Measurements from ENCODE around the gene CTSA. TPM values are rescaled to one million over a fixed set of nuclear protein-coding genes. Genes with fewer than 3 reads are reported as not detected.
"Not testable (repeated sequence)": the region's sequence is repeated elsewhere in the genome, so short reads cannot be mapped to it uniquely, and the experiment has no call there.

CTSA gene
- total RNA-seq, 1 experiment from 2014 or later: 282 TPM

DNA sequence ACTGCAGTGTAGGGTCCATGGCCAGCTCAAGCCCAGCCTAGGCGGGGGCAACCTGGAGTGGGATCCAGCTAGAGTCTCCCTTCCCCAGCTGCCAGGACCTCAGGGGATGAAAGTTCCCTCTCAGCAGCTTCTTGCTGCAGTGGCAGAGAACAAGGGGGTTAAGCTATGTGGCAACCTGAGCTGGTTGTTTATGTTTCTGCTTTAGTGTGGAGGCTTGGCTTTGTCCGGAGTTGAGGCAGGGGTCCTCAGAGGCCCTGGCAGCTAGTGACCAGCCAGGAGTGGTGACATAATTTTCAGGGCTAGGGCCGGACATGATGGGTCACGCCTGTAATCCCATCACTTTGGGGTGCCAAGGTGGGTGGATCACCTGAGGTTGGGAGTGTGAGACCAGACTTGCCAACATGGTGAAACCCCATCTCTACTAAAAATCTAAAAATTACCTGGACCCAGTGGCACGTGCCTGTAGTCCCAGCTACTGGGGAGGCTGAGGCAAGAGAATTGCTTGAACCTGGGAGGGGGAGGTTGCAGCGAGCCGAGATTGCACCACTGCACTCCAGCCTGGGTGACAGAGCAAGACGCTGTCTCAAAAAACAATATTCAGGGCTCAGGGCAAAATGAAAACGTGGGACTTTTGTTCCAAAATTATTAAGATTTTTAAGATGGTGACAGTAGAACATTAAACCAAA is 34.8 kb downstream of the CTSA start:
- no peaks in the 10 kb centered on the region for H3K36me3 Mint-ChIP-seq (ENCODE audit: insufficient read depth, unreplicated experiment)
- H3K27me3 Mint-ChIP-seq (ENCODE audit: insufficient read depth, unreplicated experiment): no peaks in the 10 kb centered on the region
- TF ChIP-seq, protein P1, sequence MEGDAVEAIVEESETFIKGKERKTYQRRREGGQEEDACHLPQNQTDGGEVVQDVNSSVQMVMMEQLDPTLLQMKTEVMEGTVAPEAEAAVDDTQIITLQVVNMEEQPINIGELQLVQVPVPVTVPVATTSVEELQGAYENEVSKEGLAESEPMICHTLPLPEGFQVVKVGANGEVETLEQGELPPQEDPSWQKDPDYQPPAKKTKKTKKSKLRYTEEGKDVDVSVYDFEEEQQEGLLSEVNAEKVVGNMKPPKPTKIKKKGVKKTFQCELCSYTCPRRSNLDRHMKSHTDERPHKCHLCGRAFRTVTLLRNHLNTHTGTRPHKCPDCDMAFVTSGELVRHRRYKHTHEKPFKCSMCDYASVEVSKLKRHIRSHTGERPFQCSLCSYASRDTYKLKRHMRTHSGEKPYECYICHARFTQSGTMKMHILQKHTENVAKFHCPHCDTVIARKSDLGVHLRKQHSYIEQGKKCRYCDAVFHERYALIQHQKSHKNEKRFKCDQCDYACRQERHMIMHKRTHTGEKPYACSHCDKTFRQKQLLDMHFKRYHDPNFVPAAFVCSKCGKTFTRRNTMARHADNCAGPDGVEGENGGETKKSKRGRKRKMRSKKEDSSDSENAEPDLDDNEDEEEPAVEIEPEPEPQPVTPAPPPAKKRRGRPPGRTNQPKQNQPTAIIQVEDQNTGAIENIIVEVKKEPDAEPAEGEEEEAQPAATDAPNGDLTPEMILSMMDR (IDR thresholded peaks at IDR 0.05; ENCODE audit: insufficient read depth in 1 of 2, low read depth in 1 of 2, low read length in 1 of 2, severe bottlenecking in 1 of 2, unreplicated experiment in 1 of 2): no peak
- H3K9me3 Mint-ChIP-seq (ENCODE audit: unreplicated experiment): no peaks in the 10 kb centered on the region
- H3K4me1 ChIP-seq: peaks cover 34% of the 10 kb centered on the region
- CTCF ChIA-PET: interaction anchor here (0.7 to 2.9 kb wide), 3 partner anchors 18 to 36 kb away, joined by 3 to 17 read pairs (median 3); partner anchors contain the start of gene CTSA
- intact Hi-C loops (cut with micrococcal nuclease; ENCODE audit: unreplicated experiment): no loop called here
- no TSS peak for BruUV-seq (replicated peaks)
- no peak overlapping the region for H3K4me3 Mint-ChIP-seq (ENCODE audit: unreplicated experiment)
- no peaks in the 10 kb centered on the region for H3K9me3 ChIP-seq
- no peak for DNase-seq
- no peak overlapping the region for H3K4me3 ChIP-seq (ENCODE audit: low read depth, low read length)
- no peaks in the 10 kb centered on the region for H3K27me3 ChIP-seq (replicated peaks; ENCODE audit: control insufficient read depth, insufficient read depth, low read length)
- H3K27ac Mint-ChIP-seq (ENCODE audit: unreplicated experiment): peak overlapping the region; percentile 25
- H3K36me3 ChIP-seq (ENCODE audit: control insufficient read depth, insufficient read depth, low read length): no peaks in the 10 kb centered on the region
- POLR2A ChIA-PET: interaction anchor here (1.9 kb wide), 1 partner anchor 9 kb away, joined by 9 read pairs; the partner anchor contains the start of gene PCIF1
- H3K4me1 Mint-ChIP-seq (ENCODE audit: low read depth, unreplicated experiment): peaks cover 15% of the 10 kb centered on the region

DNA sequence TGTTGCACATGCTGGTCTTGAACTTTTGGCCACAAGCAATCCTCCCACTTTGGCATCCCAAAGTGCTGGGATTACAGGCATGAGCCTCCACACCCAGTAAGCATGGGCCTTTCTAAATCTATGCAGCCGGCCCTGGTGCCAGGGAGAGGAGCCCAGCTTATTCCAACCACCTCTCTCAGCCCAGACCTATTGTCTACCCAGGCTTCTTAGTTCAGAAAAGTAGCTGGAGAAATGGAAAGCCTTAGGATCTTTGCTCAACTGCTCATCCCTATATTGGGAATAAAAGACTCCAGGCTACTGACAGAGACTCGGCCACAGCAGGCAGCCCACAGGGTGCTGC is 35.6 kb downstream of the CTSA start:
- Mint-ChIP-seq H3K4me3 (ENCODE audit: unreplicated experiment) (no peak overlapping the region), H3K36me3 (ENCODE audit: insufficient read depth, unreplicated experiment) (no peaks in the 10 kb centered on the region), H3K27ac (ENCODE audit: unreplicated experiment) (peak overlapping the region; percentile 18), H3K27me3 (ENCODE audit: insufficient read depth, unreplicated experiment) (no peaks in the 10 kb centered on the region), H3K9me3 (ENCODE audit: unreplicated experiment) (no peaks in the 10 kb centered on the region), H3K4me1 (ENCODE audit: low read depth, unreplicated experiment) (peaks cover 11% of the 10 kb centered on the region)
- CTCF ChIA-PET: interaction anchor here (0.6 to 2.9 kb wide), 4 partner anchors 35 to 385 kb away, joined by 3 to 17 read pairs (median 4); partner anchors contain the start of gene CTSA
- intact Hi-C loops (cut with micrococcal nuclease; ENCODE audit: unreplicated experiment): no loop called here
- H3K4me1 ChIP-seq: peaks cover 38% of the 10 kb centered on the region
- no peak overlapping the region for H3K4me3 ChIP-seq (ENCODE audit: low read depth, low read length)
- no peaks in the 10 kb centered on the region for H3K9me3 ChIP-seq
- TF ChIP-seq, protein P1 (IDR thresholded peaks at IDR 0.05; ENCODE audit: insufficient read depth in 1 of 2, low read depth in 1 of 2, low read length in 1 of 2, severe bottlenecking in 1 of 2, unreplicated experiment in 1 of 2): no peak
- no peaks in the 10 kb centered on the region for H3K36me3 ChIP-seq (ENCODE audit: control insufficient read depth, insufficient read depth, low read length)
- H3K27me3 ChIP-seq (replicated peaks; ENCODE audit: control insufficient read depth, insufficient read depth, low read length): no peaks in the 10 kb centered on the region
- POLR2A ChIA-PET: interaction anchor here (0.6 to 1.9 kb wide), 3 partner anchors 8 to 1526 kb away, joined by 3 to 9 read pairs (median 5); partner anchors contain the start of gene PCIF1
- DNase-seq: no peak
- no TSS peak for BruUV-seq (replicated peaks)

DNA sequence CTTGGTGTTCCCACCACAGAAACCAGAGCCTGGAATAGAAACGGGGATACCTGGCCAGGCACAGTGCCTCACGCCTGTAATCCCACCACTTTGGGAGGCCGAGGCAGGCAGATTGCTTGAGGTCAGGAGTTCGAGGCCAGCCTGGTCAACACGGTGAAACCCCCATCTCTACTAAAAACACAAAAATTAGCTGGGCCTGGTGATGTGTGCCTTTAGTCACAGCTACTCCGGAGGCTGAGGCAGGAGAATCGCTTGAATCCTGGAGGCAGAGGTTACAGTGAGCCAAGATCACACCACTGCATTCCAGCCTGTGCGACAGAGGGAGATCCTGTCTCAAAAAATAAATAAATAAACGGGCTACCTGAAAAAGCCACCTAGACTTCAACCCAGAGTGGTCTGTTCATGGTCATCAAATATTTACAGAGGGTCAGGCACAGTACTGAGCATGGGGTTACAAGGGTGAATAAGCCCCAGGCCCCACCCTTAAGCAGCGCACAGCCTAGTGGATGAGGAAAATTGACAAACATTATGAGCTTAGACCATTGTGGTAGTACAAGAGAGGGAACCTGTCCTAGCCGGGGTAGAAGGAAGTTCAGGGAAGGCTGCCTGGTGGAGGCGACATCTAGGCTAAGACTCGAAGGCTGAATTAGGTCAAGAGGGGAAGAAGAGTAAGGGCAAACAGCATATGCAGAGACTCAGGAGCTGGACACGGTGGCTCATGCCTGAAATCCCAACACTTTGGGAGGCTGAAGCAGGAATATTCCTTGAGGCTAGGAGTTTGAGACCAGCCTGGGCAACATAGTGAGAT is 36.1 kb downstream of the CTSA start:
- Mint-ChIP-seq H3K4me1 (ENCODE audit: low read depth, unreplicated experiment) (peaks cover 12% of the 10 kb centered on the region), H3K9me3 (ENCODE audit: unreplicated experiment) (no peaks in the 10 kb centered on the region), H3K4me3 (ENCODE audit: unreplicated experiment) (no peak overlapping the region), H3K27ac (ENCODE audit: unreplicated experiment) (peak overlapping the region; percentile 18), H3K27me3 (ENCODE audit: insufficient read depth, unreplicated experiment) (no peaks in the 10 kb centered on the region), H3K36me3 (ENCODE audit: insufficient read depth, unreplicated experiment) (peaks cover 5% of the 10 kb centered on the region)
- CTCF ChIA-PET: interaction anchor here (0.6 to 2.9 kb wide), 9 partner anchors 17 to 384 kb away, joined by 3 to 17 read pairs (median 3); partner anchors contain the start of gene ZSWIM1
- Histone ChIP-seq H3K4me1 (peaks cover 38% of the 10 kb centered on the region), H3K9me3 (no peaks in the 10 kb centered on the region), H3K27me3 (replicated peaks; ENCODE audit: control insufficient read depth, insufficient read depth, low read length) (no peaks in the 10 kb centered on the region), H3K36me3 (ENCODE audit: control insufficient read depth, insufficient read depth, low read length) (no peaks in the 10 kb centered on the region), H3K4me3 (ENCODE audit: low read depth, low read length) (no peak overlapping the region)
- DNase-seq: peak; percentile 64 to 78
- TF ChIP-seq, protein P1 (IDR thresholded peaks at IDR 0.05; ENCODE audit: insufficient read depth in 1 of 2, low read depth in 1 of 2, low read length in 1 of 2, severe bottlenecking in 1 of 2, unreplicated experiment in 1 of 2): no peak
- no TSS peak for BruUV-seq (replicated peaks)
- intact Hi-C loops (cut with micrococcal nuclease; ENCODE audit: unreplicated experiment): no loop called here
- POLR2A ChIA-PET: interaction anchor here (0.6 to 1.9 kb wide), 4 partner anchors 8 to 1527 kb away, joined by 3 to 9 read pairs (median 4); partner anchors contain the start of gene PCIF1

DNA sequence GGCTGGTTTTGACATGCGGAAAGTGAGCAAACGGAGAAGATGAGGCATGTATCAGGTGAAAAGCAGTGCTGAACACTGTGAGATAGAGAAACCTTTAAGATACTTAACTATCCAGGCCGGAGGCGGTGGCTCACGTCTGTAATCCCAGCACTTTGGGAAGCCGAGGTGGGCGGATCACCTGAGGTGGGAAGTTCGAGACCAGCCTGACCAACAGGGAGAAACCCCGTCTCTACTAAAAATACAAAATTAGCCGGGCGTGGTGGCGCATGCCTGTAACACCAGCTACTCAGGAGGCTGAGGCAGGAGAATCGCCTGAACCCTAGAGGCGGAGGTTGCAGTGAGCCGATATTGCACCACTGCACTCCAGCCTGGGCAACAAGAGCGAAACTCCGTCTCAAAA is 40.5 kb downstream of the CTSA start:
- Mint-ChIP-seq H3K36me3 (ENCODE audit: insufficient read depth, unreplicated experiment) (peaks cover 40% of the 10 kb centered on the region), H3K4me3 (ENCODE audit: unreplicated experiment) (peak overlapping the region; percentile 100)
- not testable (repeated sequence) for H3K9me3 Mint-ChIP-seq (ENCODE audit: unreplicated experiment)

More for the DNA sequence above, 40.5 kb downstream of the CTSA start:
- DNase-seq; BruUV-seq (replicated peaks); H3K36me3 ChIP-seq (ENCODE audit: control insufficient read depth, insufficient read depth, low read length); H3K27me3 Mint-ChIP-seq (ENCODE audit: insufficient read depth, unreplicated experiment); H3K9me3 ChIP-seq; H3K4me3 ChIP-seq (ENCODE audit: low read depth, low read length); intact Hi-C loops (cut with micrococcal nuclease; ENCODE audit: unreplicated experiment); H3K27me3 ChIP-seq (replicated peaks; ENCODE audit: control insufficient read depth, insufficient read depth, low read length): not testable (repeated sequence)
- Mint-ChIP-seq H3K27ac (ENCODE audit: unreplicated experiment) (peak overlapping the region; percentile 77), H3K4me1 (ENCODE audit: low read depth, unreplicated experiment) (peaks cover 21% of the 10 kb centered on the region)
- CTCF ChIA-PET: interaction anchor here (0.6 to 4.5 kb wide), 2 partner anchors 35 to 41 kb away, joined by 9 to 49 read pairs; partner anchors contain the start of genes CTSA and NEURL2
- POLR2A ChIA-PET: interaction anchor here (1.0 kb wide), 1 partner anchor 51 kb away, joined by 9 read pairs; the partner anchor contains the start of gene ZSWIM1
- peaks cover 41% of the 10 kb centered on the region for H3K4me1 ChIP-seq

Data from Caco-2 (cell line).